Mesothelial cell of epicardium (in vitro differentiated cells): ENCODE results near the gene MIPOL1. TPM values are rescaled to one million over a fixed set of nuclear protein-coding genes. Genes with fewer than 3 reads are reported as not detected.
"Not testable (repeated sequence)": the region's sequence is repeated elsewhere in the genome, so short reads cannot be mapped to it uniquely, and the experiment has no call there.

ENCODE experiments used
- DNase-seq, 2 experiments: peaks; one replicate each; pipeline ENCODE4 v3.0.0; 2021; ENCODE audit warnings: low spot score in 2 of 2; ENCODE audit not compliant: unreplicated experiment in 2 of 2
- H3K27ac Mint-ChIP-seq: 2 replicates; pipeline ENCODE4 v1.8.0; 2021; ENCODE audit warnings: mixed read lengths
- H3K27me3 Mint-ChIP-seq: 2 replicates; pipeline ENCODE4 v1.8.0; 2021; ENCODE audit warnings: low read depth, mixed read lengths
- H3K36me3 Mint-ChIP-seq: 2 replicates; pipeline ENCODE4 v1.8.0; 2021; ENCODE audit warnings: mixed read lengths
- H3K4me1 Mint-ChIP-seq: 2 replicates; pipeline ENCODE4 v1.8.0; 2021; ENCODE audit warnings: mixed read lengths
- H3K4me3 Mint-ChIP-seq: 2 replicates; pipeline ENCODE4 v1.8.0; 2021; ENCODE audit warnings: mild to moderate bottlenecking, moderate library complexity, mixed read lengths
- H3K9me3 Mint-ChIP-seq: 2 replicates; pipeline ENCODE4 v1.8.0; 2021; ENCODE audit warnings: mixed read lengths
- total RNA-seq: library from RNA; stranded (reverse); gene quantifications from 3 replicates; pipeline ENCODE4 v1.2.1, GENCODE V29; 2021
- TF ChIP-seq, protein P1 (sequence below): fragments of 200-600 bp; sonication (generic); IDR thresholded peaks from one replicate; pipeline ENCODE4 v1.5.0; 2021; ENCODE audit warnings: antibody characterized with exemption; ENCODE audit not compliant: unreplicated experiment

The MIPOL1 gene
- total RNA-seq, 1 donor from 2014 or later = 28.4 TPM

DNA sequence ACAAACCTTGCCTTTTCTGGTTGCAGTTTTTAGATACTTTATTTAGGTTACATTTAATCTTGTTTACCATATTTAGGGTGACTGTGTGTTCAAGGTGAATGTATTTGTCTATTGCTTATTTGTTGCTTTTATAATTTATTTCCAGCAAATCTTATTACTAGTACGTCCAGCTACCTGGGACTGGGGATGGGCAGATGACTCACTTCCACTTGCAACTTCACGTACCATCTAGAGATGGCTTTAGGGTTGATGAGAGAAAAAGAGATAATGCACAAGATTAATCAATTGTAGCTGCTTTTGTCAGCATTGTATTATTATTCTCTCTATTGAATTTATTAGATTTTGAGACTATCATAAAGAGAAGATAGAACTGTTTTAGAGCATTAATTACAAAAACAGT is 5.1 kb downstream of the MIPOL1 start:
- DNase-seq = no peak
- Mint-ChIP-seq H3K4me3 (no peak overlapping the region), H3K36me3 (peaks cover 24% of the 10 kb centered on the region), H3K9me3 (peaks cover 24% of the 10 kb centered on the region), H3K27ac (no peak overlapping the region), H3K27me3 (no peaks in the 10 kb centered on the region), H3K4me1 (peaks cover 11% of the 10 kb centered on the region)
- TF ChIP-seq, protein P1, sequence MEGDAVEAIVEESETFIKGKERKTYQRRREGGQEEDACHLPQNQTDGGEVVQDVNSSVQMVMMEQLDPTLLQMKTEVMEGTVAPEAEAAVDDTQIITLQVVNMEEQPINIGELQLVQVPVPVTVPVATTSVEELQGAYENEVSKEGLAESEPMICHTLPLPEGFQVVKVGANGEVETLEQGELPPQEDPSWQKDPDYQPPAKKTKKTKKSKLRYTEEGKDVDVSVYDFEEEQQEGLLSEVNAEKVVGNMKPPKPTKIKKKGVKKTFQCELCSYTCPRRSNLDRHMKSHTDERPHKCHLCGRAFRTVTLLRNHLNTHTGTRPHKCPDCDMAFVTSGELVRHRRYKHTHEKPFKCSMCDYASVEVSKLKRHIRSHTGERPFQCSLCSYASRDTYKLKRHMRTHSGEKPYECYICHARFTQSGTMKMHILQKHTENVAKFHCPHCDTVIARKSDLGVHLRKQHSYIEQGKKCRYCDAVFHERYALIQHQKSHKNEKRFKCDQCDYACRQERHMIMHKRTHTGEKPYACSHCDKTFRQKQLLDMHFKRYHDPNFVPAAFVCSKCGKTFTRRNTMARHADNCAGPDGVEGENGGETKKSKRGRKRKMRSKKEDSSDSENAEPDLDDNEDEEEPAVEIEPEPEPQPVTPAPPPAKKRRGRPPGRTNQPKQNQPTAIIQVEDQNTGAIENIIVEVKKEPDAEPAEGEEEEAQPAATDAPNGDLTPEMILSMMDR = no peak

DNA sequence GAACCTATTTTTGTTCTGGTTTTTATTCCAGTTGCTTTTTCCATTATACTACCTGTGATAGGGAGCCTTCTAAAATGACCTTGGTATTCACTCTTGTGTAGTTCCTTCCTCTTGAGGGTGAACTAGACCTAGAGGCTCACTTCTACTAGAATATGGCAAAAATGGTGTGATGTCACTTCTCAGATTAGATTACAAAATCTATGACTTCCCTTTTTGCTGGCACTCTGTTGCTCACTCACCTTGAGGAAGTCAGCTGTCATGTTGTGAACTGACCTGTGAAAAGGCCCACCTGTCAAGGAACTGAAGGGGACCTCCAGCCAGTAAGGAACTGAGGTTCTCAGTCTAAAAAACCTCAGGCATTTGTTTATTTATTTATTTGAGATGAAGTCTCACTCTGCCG is 5.7 kb downstream of the MIPOL1 start:
- Mint-ChIP-seq H3K36me3 (peaks cover 26% of the 10 kb centered on the region), H3K27ac (no peak overlapping the region), H3K4me1 (peaks cover 6% of the 10 kb centered on the region), H3K4me3 (no peak overlapping the region), H3K27me3 (no peaks in the 10 kb centered on the region), H3K9me3 (peaks cover 24% of the 10 kb centered on the region)
- TF ChIP-seq, protein P1 = no peak
- DNase-seq = no peak

DNA sequence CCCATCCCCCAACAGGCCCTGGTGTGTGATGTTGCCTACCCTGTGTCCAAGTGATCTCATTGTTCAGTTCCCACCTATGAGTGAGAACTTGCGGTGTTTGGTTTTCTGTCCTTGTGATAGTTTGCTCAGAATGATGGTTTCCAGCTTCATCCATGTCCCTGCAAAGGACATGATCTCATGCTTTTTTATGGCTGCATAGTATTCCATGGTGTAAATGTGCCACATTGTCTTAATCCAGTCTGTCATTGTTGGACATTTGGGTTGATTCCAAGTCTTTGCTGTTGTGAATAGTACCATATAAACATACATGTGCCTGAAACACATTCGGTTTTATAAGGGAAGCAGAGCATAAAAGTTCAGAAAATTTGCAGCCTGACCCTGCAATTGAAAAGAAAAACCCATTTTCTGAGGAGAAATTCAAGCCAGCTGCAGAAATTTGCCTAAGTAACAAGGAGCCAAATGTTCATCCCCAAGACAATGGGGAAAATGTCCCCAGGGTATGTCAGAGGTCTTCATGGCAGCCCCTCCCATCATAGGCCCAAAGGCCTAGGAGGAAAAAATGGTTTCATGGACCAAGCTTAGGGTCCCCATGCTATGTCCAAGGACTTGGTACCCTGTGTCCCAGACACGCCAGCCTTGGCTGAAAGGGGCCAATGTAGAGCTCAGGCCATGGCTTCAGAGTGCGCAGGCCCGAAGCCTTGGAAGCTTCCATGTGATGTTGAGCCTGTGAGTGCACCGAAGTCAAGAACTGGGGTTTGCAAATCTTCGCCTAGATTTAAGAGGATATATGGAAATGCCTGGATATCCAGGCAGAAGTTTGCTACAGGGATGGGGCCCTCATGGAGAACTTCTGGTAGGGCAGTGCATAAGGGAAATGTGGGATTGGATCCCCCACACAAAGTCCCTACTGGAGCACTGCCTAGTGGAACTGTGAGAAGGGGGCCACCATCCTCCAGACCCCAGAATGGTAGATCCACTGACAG is 8.2 kb downstream of the MIPOL1 start:
- peaks cover 37% of the 10 kb centered on the region for H3K36me3 Mint-ChIP-seq
- H3K4me1 Mint-ChIP-seq, H3K4me3 Mint-ChIP-seq, H3K27me3 Mint-ChIP-seq, DNase-seq, H3K27ac Mint-ChIP-seq: not testable (repeated sequence)
- peaks cover 34% of the 10 kb centered on the region for H3K9me3 Mint-ChIP-seq

DNA sequence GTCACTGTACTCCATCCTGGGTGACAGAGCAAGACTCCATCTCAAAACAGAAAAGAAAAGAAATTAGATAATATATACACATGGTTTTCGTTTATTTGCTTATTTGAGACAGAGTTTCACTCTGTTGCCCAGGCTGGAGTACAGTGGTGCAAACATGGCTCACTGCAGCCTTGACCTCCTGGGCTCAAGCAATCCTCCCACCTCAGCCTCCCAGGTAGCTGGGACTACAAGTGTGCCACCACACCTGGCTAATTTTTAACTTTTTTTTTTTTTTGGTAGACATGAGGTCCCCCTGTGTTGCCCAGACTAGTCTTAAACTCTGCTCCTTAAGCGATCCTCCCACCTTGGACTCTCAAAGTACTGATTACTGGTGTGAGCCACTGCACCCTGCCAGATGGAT is 11.9 kb downstream of the MIPOL1 start:
- peaks cover 58% of the 10 kb centered on the region for H3K36me3 Mint-ChIP-seq
- not testable (repeated sequence) for H3K4me1 Mint-ChIP-seq, H3K4me3 Mint-ChIP-seq, H3K27me3 Mint-ChIP-seq, DNase-seq, H3K27ac Mint-ChIP-seq
- peaks cover 53% of the 10 kb centered on the region for H3K9me3 Mint-ChIP-seq

DNA sequence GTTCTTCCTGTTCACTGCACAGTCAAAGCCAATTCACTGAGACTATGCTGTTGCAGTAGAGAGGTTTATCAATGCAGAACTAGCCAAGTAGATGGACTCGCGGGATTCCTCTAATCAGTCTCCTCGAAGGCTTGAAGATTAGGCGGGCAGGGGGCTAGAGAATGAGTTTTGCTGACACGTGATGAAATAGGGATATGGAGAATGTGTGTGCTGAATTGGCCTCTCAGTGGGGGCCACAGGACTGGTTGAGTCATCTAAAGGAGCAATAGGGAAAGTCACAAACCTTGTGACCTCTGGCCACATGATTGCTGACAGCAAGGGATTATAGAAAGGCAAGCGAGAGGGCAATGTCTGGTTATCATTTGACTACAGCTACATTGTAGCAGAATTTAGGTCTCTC is 12.7 kb downstream of the MIPOL1 start:
- H3K36me3 Mint-ChIP-seq = peaks cover 60% of the 10 kb centered on the region
- peaks cover 56% of the 10 kb centered on the region for H3K9me3 Mint-ChIP-seq
- TF ChIP-seq, protein P1 = no peak
- no peaks in the 10 kb centered on the region for H3K4me1 Mint-ChIP-seq
- H3K27ac Mint-ChIP-seq = no peak overlapping the region
- no peak for DNase-seq
- H3K27me3 Mint-ChIP-seq = no peaks in the 10 kb centered on the region
- no peak overlapping the region for H3K4me3 Mint-ChIP-seq

DNA sequence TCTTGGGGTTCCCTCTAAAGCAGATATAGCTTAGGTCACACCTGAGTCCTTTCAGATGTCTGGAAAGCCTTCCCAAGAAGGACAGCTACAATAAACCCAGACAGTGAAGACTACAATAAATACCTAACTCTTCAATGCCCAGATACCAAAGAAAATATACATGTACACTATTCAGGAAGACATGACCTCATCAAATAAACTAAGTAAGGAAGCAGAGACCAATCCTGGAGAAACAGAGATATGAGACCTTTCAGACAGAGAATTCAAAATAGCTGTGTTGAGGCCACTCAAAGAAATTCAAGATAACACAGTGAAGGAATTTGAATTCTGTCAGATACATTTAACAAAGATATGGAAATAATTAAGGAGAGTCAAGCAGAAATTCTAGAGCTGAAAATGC is 15.3 kb downstream of the MIPOL1 start:
- TF ChIP-seq, protein P1 = no peak
- Mint-ChIP-seq H3K27ac (no peak overlapping the region), H3K36me3 (peaks cover 57% of the 10 kb centered on the region), H3K4me1 (no peaks in the 10 kb centered on the region), H3K9me3 (peaks cover 62% of the 10 kb centered on the region), H3K27me3 (no peaks in the 10 kb centered on the region), H3K4me3 (no peak overlapping the region)
- no peak for DNase-seq
